Neural progenitor cell (in vitro differentiated cells): Measurements from ENCODE around the gene DDX50. TPM values are rescaled to one million over a fixed set of nuclear protein-coding genes. Genes with fewer than 3 reads are reported as not detected.
A peak's percentile ranks its signal among the peaks of the same experiment; 100 is the strongest.

Source experiments
- DNase-seq: peaks from one replicate; pipeline ENCODE4 v3.0.0-alpha.2; 2016; ENCODE audit warnings: low spot score
- H2AFZ ChIP-seq: fragments of 200-600 bp; sonication (generic); replicated peaks from 2 replicates; pipeline ENCODE4 v1.6.1; 2016; ENCODE audit warnings: antibody characterized with exemption
- H3F3A ChIP-seq: fragments of 200-600 bp; sonication (generic); 2 replicates; pipeline ENCODE4 v1.6.1; 2016; ENCODE audit warnings: antibody characterized with exemption, low read depth
- H3K27ac ChIP-seq: fragments of 200-600 bp; sonication (generic); 2 replicates; pipeline ENCODE4 v1.5.1; 2016; ENCODE audit warnings: mild to moderate bottlenecking
- H3K27me3 ChIP-seq: fragments of 200-600 bp; sonication (generic); 2 replicates; pipeline ENCODE4 v1.6.1; 2016; ENCODE audit warnings: mild to moderate bottlenecking, moderate library complexity
- H3K36me3 ChIP-seq: fragments of 200-600 bp; sonication (generic); 2 replicates; pipeline ENCODE4 v1.5.1; 2016
- H3K4me1 ChIP-seq: fragments of 200-600 bp; sonication (generic); 2 replicates; pipeline ENCODE4 v1.6.1; 2016; ENCODE audit warnings: mixed run types
- H3K4me2 ChIP-seq: fragments of 200-600 bp; sonication (generic); 2 replicates; pipeline ENCODE4 v1.6.1; 2016
- H3K4me3 ChIP-seq: fragments of 200-600 bp; sonication (generic); 2 replicates; pipeline ENCODE4 v1.5.1; 2016
- H3K79me2 ChIP-seq: fragments of 200-600 bp; sonication (generic); 2 replicates; pipeline ENCODE4 v1.6.1; 2016; ENCODE audit warnings: low read depth
- H3K9ac ChIP-seq: fragments of 200-600 bp; sonication (generic); 2 replicates; pipeline ENCODE4 v1.6.1; 2016
- H3K9me3 ChIP-seq: fragments of 200-600 bp; sonication (generic); 2 replicates; pipeline ENCODE4 v1.5.1; 2016; ENCODE audit warnings: low read depth
- H4K20me1 ChIP-seq: fragments of 200-600 bp; sonication (generic); 2 replicates; pipeline ENCODE4 v1.6.1; 2016; ENCODE audit warnings: low read depth
- H3K27ac Mint-ChIP-seq: 3 replicates; pipeline ENCODE4 v1.8.0; 2021; ENCODE audit warnings: mixed read lengths
- H3K27me3 Mint-ChIP-seq: 2 replicates; pipeline ENCODE4 v1.8.0; 2022; ENCODE audit warnings: low read depth, mild to moderate bottlenecking, inconsistent platforms, moderate library complexity, mixed read lengths; ENCODE audit not compliant: insufficient read depth
- H3K36me3 Mint-ChIP-seq: 3 replicates; pipeline ENCODE4 v1.8.0; 2021; ENCODE audit warnings: mixed read lengths
- H3K4me1 Mint-ChIP-seq: 3 replicates; pipeline ENCODE4 v1.8.0; 2021; ENCODE audit warnings: mixed read lengths
- H3K4me3 Mint-ChIP-seq: 3 replicates; pipeline ENCODE4 v1.8.0; 2021; ENCODE audit warnings: mild to moderate bottlenecking, moderate library complexity, mixed read lengths
- H3K9me3 Mint-ChIP-seq: 3 replicates; pipeline ENCODE4 v1.8.0; 2020; ENCODE audit warnings: mixed read lengths
- EZH2 ChIP-seq: fragments of 200-600 bp; sonication (generic); IDR thresholded peaks from 2 replicates; pipeline ENCODE4 v1.6.1; 2017; ENCODE audit warnings: antibody characterized with exemption, mild to moderate bottlenecking, moderate library complexity
- EZH2phosphoT487 ChIP-seq: fragments of 200-600 bp; sonication (generic); IDR thresholded peaks from 2 replicates; pipeline ENCODE4 v1.6.1; 2017; ENCODE audit warnings: antibody characterized with exemption
- total RNA-seq: library from RNA; depleted of rRNA; stranded (reverse); fragments of >200 nt; gene quantifications from 2 replicates; pipeline ENCODE4 v1.2.3, GENCODE V29; 2015; ENCODE audit warnings: low replicate concordance
- TF ChIP-seq, protein P1 (sequence below): fragments of 200-600 bp; sonication (generic); IDR thresholded peaks from 2 replicates; pipeline ENCODE4 v1.5.1; 2017; ENCODE audit warnings: antibody characterized with exemption, mild to moderate bottlenecking

The DDX50 gene
- total RNA-seq, 1 donor from 2014 or later: 110 TPM

DNA sequence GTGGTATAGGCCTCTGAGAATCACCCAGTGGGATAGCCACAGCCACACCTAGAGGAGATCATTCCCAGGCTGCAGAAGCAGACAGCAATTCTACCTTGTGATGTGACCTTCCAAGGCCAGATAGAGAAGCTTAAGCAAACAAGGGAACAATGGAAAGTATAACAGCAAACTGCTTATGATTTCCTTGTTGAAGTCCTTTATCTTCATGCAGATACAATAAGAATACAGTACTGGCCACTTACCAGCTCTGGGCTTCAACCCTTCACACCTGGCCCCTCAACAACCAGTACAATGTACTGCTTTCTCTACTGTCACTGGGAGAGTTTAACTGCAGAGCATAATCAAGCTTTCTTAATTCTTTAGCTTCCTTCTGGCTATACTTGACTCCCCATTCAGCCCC is 22.6 kb upstream of the DDX50 start:
- no peak overlapping the region for H3K4me3 Mint-ChIP-seq
- H3K4me3 ChIP-seq: no peak overlapping the region
- peaks cover 43% of the 10 kb centered on the region for H3K4me1 ChIP-seq
- H3K4me1 Mint-ChIP-seq: peaks cover 45% of the 10 kb centered on the region
- H3K4me2 ChIP-seq: peak overlapping the region; percentile 36
- no peak for TF ChIP-seq EZH2
- no peak for TF ChIP-seq EZH2phosphoT487
- TF ChIP-seq, protein P1, sequence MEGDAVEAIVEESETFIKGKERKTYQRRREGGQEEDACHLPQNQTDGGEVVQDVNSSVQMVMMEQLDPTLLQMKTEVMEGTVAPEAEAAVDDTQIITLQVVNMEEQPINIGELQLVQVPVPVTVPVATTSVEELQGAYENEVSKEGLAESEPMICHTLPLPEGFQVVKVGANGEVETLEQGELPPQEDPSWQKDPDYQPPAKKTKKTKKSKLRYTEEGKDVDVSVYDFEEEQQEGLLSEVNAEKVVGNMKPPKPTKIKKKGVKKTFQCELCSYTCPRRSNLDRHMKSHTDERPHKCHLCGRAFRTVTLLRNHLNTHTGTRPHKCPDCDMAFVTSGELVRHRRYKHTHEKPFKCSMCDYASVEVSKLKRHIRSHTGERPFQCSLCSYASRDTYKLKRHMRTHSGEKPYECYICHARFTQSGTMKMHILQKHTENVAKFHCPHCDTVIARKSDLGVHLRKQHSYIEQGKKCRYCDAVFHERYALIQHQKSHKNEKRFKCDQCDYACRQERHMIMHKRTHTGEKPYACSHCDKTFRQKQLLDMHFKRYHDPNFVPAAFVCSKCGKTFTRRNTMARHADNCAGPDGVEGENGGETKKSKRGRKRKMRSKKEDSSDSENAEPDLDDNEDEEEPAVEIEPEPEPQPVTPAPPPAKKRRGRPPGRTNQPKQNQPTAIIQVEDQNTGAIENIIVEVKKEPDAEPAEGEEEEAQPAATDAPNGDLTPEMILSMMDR: no peak
- no peaks in the 10 kb centered on the region for H3K27me3 Mint-ChIP-seq
- no peak overlapping the region for H3K9ac ChIP-seq
- H3K27ac ChIP-seq: no peak overlapping the region
- H4K20me1 ChIP-seq: peaks cover 20% of the 10 kb centered on the region
- H3K27ac Mint-ChIP-seq: peak overlapping the region; percentile 99
- no peaks in the 10 kb centered on the region for H3K9me3 Mint-ChIP-seq
- peaks cover 40% of the 10 kb centered on the region for H3F3A ChIP-seq
- no peaks in the 10 kb centered on the region for H3K9me3 ChIP-seq
- no peak for DNase-seq
- H2AFZ ChIP-seq: no peak overlapping the region
- H3K36me3 ChIP-seq: no peaks in the 10 kb centered on the region
- peaks cover 15% of the 10 kb centered on the region for H3K79me2 ChIP-seq
- H3K27me3 ChIP-seq: no peaks in the 10 kb centered on the region
- no peaks in the 10 kb centered on the region for H3K36me3 Mint-ChIP-seq

DNA sequence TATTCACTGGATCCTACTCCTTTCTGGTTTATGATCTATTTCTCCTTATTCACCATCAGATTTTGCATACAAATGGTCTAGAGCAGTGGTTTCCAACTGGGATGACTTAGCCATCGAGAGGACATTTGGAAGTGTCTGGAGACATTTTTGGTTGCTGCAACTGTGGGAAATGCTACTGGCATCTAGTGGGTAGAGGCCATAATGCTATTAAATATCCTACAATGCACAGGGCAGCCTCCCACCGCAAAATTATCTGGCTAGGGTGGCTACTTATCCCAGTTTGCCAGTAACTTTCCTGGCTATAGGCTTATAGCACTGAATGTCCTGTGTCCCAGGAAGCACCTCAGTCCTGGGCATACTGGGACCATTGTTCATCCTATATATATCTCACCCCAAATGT is 21.5 kb upstream of the DDX50 start:
- no peak overlapping the region for H3K9ac ChIP-seq
- H3K4me2 ChIP-seq: no peak overlapping the region
- peaks cover 36% of the 10 kb centered on the region for H3K4me1 ChIP-seq
- H4K20me1 ChIP-seq: peaks cover 20% of the 10 kb centered on the region
- no peak overlapping the region for H3K27ac Mint-ChIP-seq
- TF ChIP-seq EZH2 (no peak), EZH2phosphoT487 (no peak)
- TF ChIP-seq, protein P1: no peak
- no peaks in the 10 kb centered on the region for H3K9me3 ChIP-seq
- DNase-seq: no peak
- H3K27ac ChIP-seq: no peak overlapping the region
- peaks cover 40% of the 10 kb centered on the region for H3F3A ChIP-seq
- peaks cover 8% of the 10 kb centered on the region for H3K36me3 Mint-ChIP-seq
- H3K4me1 Mint-ChIP-seq: peaks cover 40% of the 10 kb centered on the region
- no peak overlapping the region for H2AFZ ChIP-seq
- no peaks in the 10 kb centered on the region for H3K9me3 Mint-ChIP-seq
- peaks cover 2% of the 10 kb centered on the region for H3K27me3 Mint-ChIP-seq
- H3K27me3 ChIP-seq: no peaks in the 10 kb centered on the region
- peaks cover 12% of the 10 kb centered on the region for H3K79me2 ChIP-seq
- no peak overlapping the region for H3K4me3 ChIP-seq
- H3K36me3 ChIP-seq: no peaks in the 10 kb centered on the region
- H3K4me3 Mint-ChIP-seq: no peak overlapping the region

DNA sequence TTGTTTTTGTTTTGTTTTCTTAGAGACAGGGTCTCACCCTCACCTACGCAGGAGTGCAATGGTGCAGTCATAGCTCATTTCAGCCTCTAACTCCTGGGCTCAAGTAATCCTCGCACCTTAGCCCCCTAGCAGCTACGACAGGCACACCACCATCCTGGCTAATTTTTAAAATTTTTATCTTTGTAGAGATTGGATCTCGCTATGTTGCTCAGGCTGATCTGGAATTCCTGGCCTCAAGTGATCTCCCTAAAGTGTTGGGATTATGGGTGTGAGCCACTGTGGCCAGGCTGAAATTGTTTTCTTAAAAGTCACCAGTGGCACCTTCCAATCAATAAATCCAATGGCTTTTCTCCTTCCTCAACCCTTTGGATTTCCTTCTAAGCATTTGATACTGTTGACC is 20.9 kb upstream of the DDX50 start:
- peaks cover 2% of the 10 kb centered on the region for H3K27me3 Mint-ChIP-seq
- Histone ChIP-seq H3K4me1 (peaks cover 35% of the 10 kb centered on the region), H3K4me2 (no peak overlapping the region), H3K9ac (no peak overlapping the region), H3K79me2 (peaks cover 10% of the 10 kb centered on the region), H3K27me3 (no peaks in the 10 kb centered on the region), H3K9me3 (no peaks in the 10 kb centered on the region), H4K20me1 (peaks cover 20% of the 10 kb centered on the region), H3K4me3 (no peak overlapping the region), H3K36me3 (no peaks in the 10 kb centered on the region), H3F3A (peaks cover 37% of the 10 kb centered on the region), H2AFZ (no peak overlapping the region), H3K27ac (no peak overlapping the region)
- peaks cover 38% of the 10 kb centered on the region for H3K4me1 Mint-ChIP-seq
- H3K9me3 Mint-ChIP-seq: no peaks in the 10 kb centered on the region
- peaks cover 13% of the 10 kb centered on the region for H3K36me3 Mint-ChIP-seq
- H3K4me3 Mint-ChIP-seq: no peak overlapping the region
- DNase-seq: no peak
- H3K27ac Mint-ChIP-seq: no peak overlapping the region
- TF ChIP-seq EZH2: no peak
- TF ChIP-seq, protein P1: no peak
- no peak for TF ChIP-seq EZH2phosphoT487
